Activated CD4-positive, CD25-positive, alpha-beta regulatory T cell treated with anti-CD3 and anti-CD28 coated beads, Interleukin-2, amount 50 U/mL, for 24 hours (primary cell): ENCODE data around the gene DCLK2.
A peak's percentile ranks its signal among the peaks of the same experiment; 100 is the strongest.

Experiments
- ATAC-seq, 2 donors: fragments of 150-1000 bp; cut with Tn5 transposase; one replicate each; pipeline ENCODE4 v1.10.0; 2021; ENCODE audit warnings: mild to moderate bottlenecking in 1 of 2, moderate library complexity in 1 of 2

Gene DCLK2

GRCh38 chr4:150070464-150071170 lies 7.6 kb upstream of the DCLK2 start:
- ATAC-seq: no peak

- no peak for ATAC-seq
Observed at GRCh38 chr4:150072471-150072870, 5.8 kb upstream of the DCLK2 start.

- ATAC-seq: no peak
Observed at GRCh38 chr4:150072906-150073714, 5.1 kb upstream of the DCLK2 start.

- ATAC-seq: no peak
Observed at GRCh38 chr4:150074064-150074463, 4.2 kb upstream of the DCLK2 start.

GRCh38 chr4:150078579-150079080 lies 385 bp downstream of the DCLK2 start:
- no peak for ATAC-seq

GRCh38 chr4:150079081-150079581 lies 886 bp downstream of the DCLK2 start:
- ATAC-seq: peak in 1 of 2 donors; percentile 42

- ATAC-seq: no peak
Observed at GRCh38 chr4:150080337-150080736, 2.1 kb downstream of the DCLK2 start.

- ATAC-seq: no peak
Observed at GRCh38 chr4:150080875-150081274, 2.6 kb downstream of the DCLK2 start.

- ATAC-seq: peak in 1 of 2 donors; percentile 45
Observed at GRCh38 chr4:150082241-150082640, 4.0 kb downstream of the DCLK2 start.

- no peak for ATAC-seq
Observed at GRCh38 chr4:150087006-150087405, 8.8 kb downstream of the DCLK2 start.

GRCh38 chr4:150089732-150090131 lies 11.5 kb downstream of the DCLK2 start:
- no peak for ATAC-seq

- ATAC-seq: no peak
Observed at GRCh38 chr4:150090836-150091235, 12.6 kb downstream of the DCLK2 start.

- ATAC-seq: no peak
Observed at GRCh38 chr4:150094676-150095075, 16.4 kb downstream of the DCLK2 start.

GRCh38 chr4:150096625-150097024 lies 18.4 kb downstream of the DCLK2 start:
- no peak for ATAC-seq

GRCh38 chr4:150098214-150098613 lies 20.0 kb downstream of the DCLK2 start:
- no peak for ATAC-seq

- no peak for ATAC-seq
Observed at GRCh38 chr4:150104404-150105027, 26.3 kb downstream of the DCLK2 start.

GRCh38 chr4:150106886-150107285 lies 28.6 kb downstream of the DCLK2 start:
- ATAC-seq: no peak

- no peak for ATAC-seq
Observed at GRCh38 chr4:150108691-150109090, 30.4 kb downstream of the DCLK2 start.

- ATAC-seq: no peak
Observed at GRCh38 chr4:150114641-150115040, 36.4 kb downstream of the DCLK2 start.

- no peak for ATAC-seq
Observed at GRCh38 chr4:150115851-150116250, 37.6 kb downstream of the DCLK2 start.

- ATAC-seq: no peak
Observed at GRCh38 chr4:150116506-150116905, 38.3 kb downstream of the DCLK2 start.

GRCh38 chr4:150117094-150117493 lies 38.8 kb downstream of the DCLK2 start:
- no peak for ATAC-seq

- no peak for ATAC-seq
Observed at GRCh38 chr4:150117629-150118028, 39.4 kb downstream of the DCLK2 start.
